GM23338 (cell line): Measurements from ENCODE around the gene TMEM123. TPM values are rescaled to one million over a fixed set of nuclear protein-coding genes. Genes with fewer than 3 reads are reported as not detected.

ENCODE experiments used
- ATAC-seq: fragments of 200-7000 bp; cut with Tn5 transposase; 3 replicates; pipeline ENCODE4 v1.9.1; 2020
- DNase-seq: peaks from one replicate; pipeline ENCODE4 v3.0.0-alpha.2; 2015; ENCODE audit warnings: low spot score
- H2AFZ ChIP-seq: fragments of 200-600 bp; sonication (generic); 2 replicates; pipeline ENCODE4 v1.8.0; 2016; ENCODE audit warnings: antibody characterized with exemption, mild to moderate bottlenecking, moderate library complexity
- H3F3A ChIP-seq: fragments of 200-600 bp; sonication (generic); replicated peaks from 2 replicates; pipeline ENCODE4 v1.8.0; 2017; ENCODE audit warnings: antibody characterized with exemption, mixed run types, low read depth
- H3K27ac ChIP-seq: fragments of 200-600 bp; sonication (generic); 2 replicates; pipeline ENCODE4 v1.6.1; 2016; ENCODE audit warnings: low read depth
- H3K27me3 ChIP-seq: fragments of 200-600 bp; sonication (generic); 2 replicates; pipeline ENCODE4 v1.8.0; 2016; ENCODE audit warnings: mild to moderate bottlenecking, mixed run types, moderate library complexity; ENCODE audit not compliant: insufficient read depth
- H3K36me3 ChIP-seq: fragments of 200-600 bp; sonication (generic); 2 replicates; pipeline ENCODE4 v1.8.0; 2016; ENCODE audit warnings: mild to moderate bottlenecking; ENCODE audit not compliant: insufficient read depth
- H3K4me1 ChIP-seq: fragments of 200-600 bp; sonication (generic); 2 replicates; pipeline ENCODE4 v1.8.0; 2016; ENCODE audit warnings: mild to moderate bottlenecking, moderate library complexity; ENCODE audit not compliant: insufficient read depth
- H3K4me2 ChIP-seq: fragments of 200-600 bp; sonication (generic); 2 replicates; pipeline ENCODE4 v1.7.1; 2017; ENCODE audit warnings: mixed run types
- H3K4me3 ChIP-seq: fragments of 200-600 bp; sonication (generic); 2 replicates; pipeline ENCODE4 v1.6.1; 2016; ENCODE audit warnings: mixed run types
- H3K79me2 ChIP-seq: fragments of 200-600 bp; sonication (generic); replicated peaks from 2 replicates; pipeline ENCODE4 v1.8.0; 2017; ENCODE audit warnings: mild to moderate bottlenecking; ENCODE audit not compliant: insufficient read depth
- H3K9me2 ChIP-seq: fragments of 200-600 bp; sonication (generic); 2 replicates; pipeline ENCODE4 v1.8.0; 2017; ENCODE audit not compliant: insufficient read depth
- H4K20me1 ChIP-seq: fragments of 200-600 bp; sonication (generic); replicated peaks from 2 replicates; pipeline ENCODE4 v1.8.0; 2017; ENCODE audit warnings: mild to moderate bottlenecking; ENCODE audit not compliant: insufficient read depth
- H3K27ac Mint-ChIP-seq: 2 replicates; pipeline ENCODE4 v1.8.0; 2020; ENCODE audit warnings: inconsistent platforms, mild to moderate bottlenecking, moderate library complexity, mixed read lengths
- H3K27me3 Mint-ChIP-seq: 3 replicates; pipeline ENCODE4 v1.8.0; 2022; ENCODE audit warnings: low read depth, mild to moderate bottlenecking, moderate library complexity, mixed read lengths, inconsistent platforms; ENCODE audit not compliant: insufficient read depth, poor library complexity
- H3K36me3 Mint-ChIP-seq: 3 replicates; pipeline ENCODE4 v1.8.0; 2021; ENCODE audit warnings: low read depth, mild to moderate bottlenecking, inconsistent platforms, moderate library complexity, mixed read lengths
- H3K4me1 Mint-ChIP-seq: 3 replicates; pipeline ENCODE4 v1.8.0; 2020; ENCODE audit warnings: mild to moderate bottlenecking, inconsistent platforms, mixed read lengths
- H3K4me3 Mint-ChIP-seq: 3 replicates; pipeline ENCODE4 v1.8.0; 2021; ENCODE audit warnings: moderate library complexity, mild to moderate bottlenecking, inconsistent platforms, mixed read lengths
- H3K9me3 Mint-ChIP-seq: 3 replicates; pipeline ENCODE4 v1.8.0; 2020; ENCODE audit warnings: moderate library complexity, mild to moderate bottlenecking, inconsistent platforms, mixed read lengths
- CTCF ChIP-seq, 2 experiments: fragments of 200-600 bp in 1 of 2; sonication (generic) in 1 of 2; conservative IDR thresholded peaks; 2 replicates each; pipeline versions ENCODE4 v1.5.1 to v1.6.1; 2016 to 2017; ENCODE audit warnings: antibody characterized with exemption in 2 of 2, low read depth in 2 of 2, mild to moderate bottlenecking in 2 of 2, moderate library complexity in 1 of 2
- EZH2 ChIP-seq: fragments of 200-600 bp; sonication (generic); IDR thresholded peaks from one replicate; pipeline ENCODE4 v1.8.0; 2017; ENCODE audit warnings: antibody characterized with exemption, mild to moderate bottlenecking, low read depth; ENCODE audit not compliant: unreplicated experiment
- EZH2phosphoT487 ChIP-seq: fragments of 200-600 bp; sonication (generic); IDR thresholded peaks from one replicate; pipeline ENCODE4 v1.8.1; 2018; ENCODE audit warnings: antibody characterized with exemption; ENCODE audit not compliant: unreplicated experiment
- JUNB ChIP-seq: IDR thresholded peaks from one replicate; pipeline ENCODE4 v1.6.1; 2016; ENCODE audit warnings: antibody characterized with exemption; ENCODE audit not compliant: unreplicated experiment
- NANOG ChIP-seq: IDR thresholded peaks from 2 replicates; pipeline ENCODE4 v1.6.1; 2016; ENCODE audit warnings: antibody characterized with exemption, borderline replicate concordance
- POLR2AphosphoS5 ChIP-seq: IDR thresholded peaks from 2 replicates; pipeline ENCODE4 v1.6.1; 2016; ENCODE audit warnings: antibody characterized with exemption, low read depth
- REST ChIP-seq: IDR thresholded peaks from one replicate; pipeline ENCODE4 v1.6.1; 2018; ENCODE audit warnings: antibody characterized with exemption; ENCODE audit not compliant: unreplicated experiment
- ZNF331 ChIP-seq: fragments of 250-450 bp; sonication (Bioruptor Pico); IDR thresholded peaks from 2 replicates; pipeline ENCODE4 v1.5.0; 2020; ENCODE audit warnings: low read depth, mild to moderate bottlenecking, moderate library complexity
- ZNF462 ChIP-seq: fragments of 250-450 bp; sonication (Bioruptor Pico); IDR thresholded peaks from 2 replicates; pipeline ENCODE4 v1.5.0; 2020; ENCODE audit warnings: mild to moderate bottlenecking, moderate library complexity
- polyA plus RNA-seq: library from polyadenylated mRNA; unstranded; fragments of >200 nt; fragmentation: Nextera tagmentation; extraction: Ambion mirVana; gene quantifications from 2 replicates; pipeline ENCODE4 v1.2.1, GENCODE V29; 2016
- total RNA-seq: library from RNA; depleted of rRNA; stranded (reverse); fragments of >200 nt; shearing (Covaris generic); gene quantifications from 2 replicates; pipeline ENCODE4 v1.2.3, GENCODE V29; 2014

The TMEM123 gene
- total and polyA plus RNA-seq, 2 experiments from 2014 or later, result 44.1 to 61.0 TPM

GRCh38 chr11:102469196-102469821, 16.7 kb upstream of the TMEM123 start:
- TF ChIP-seq EZH2phosphoT487, result no peak
- no peak for TF ChIP-seq ZNF331 (CRISPR knock-in tag)
- TF ChIP-seq NANOG, result no peak
- TF ChIP-seq JUNB, result no peak
- no peak for TF ChIP-seq POLR2AphosphoS5
- TF ChIP-seq CTCF (conservative IDR thresholded peaks at IDR 0.05; ENCODE audit: low read depth in 2 of 2), result no peak
- TF ChIP-seq REST, result no peak
- TF ChIP-seq EZH2, result no peak
- TF ChIP-seq ZNF462 (CRISPR knock-in tag), result no peak
- H2AFZ ChIP-seq, result peak overlapping the region; percentile 63; the same call in 1 of the 2 replicates
- Mint-ChIP-seq H3K36me3 (no peaks in the 10 kb centered on the region), H3K27me3 (peaks cover 4% of the 10 kb centered on the region), H3K27ac (no peak overlapping the region), H3K4me1 (no peaks in the 10 kb centered on the region), H3K9me3 (no peaks in the 10 kb centered on the region), H3K4me3 (no peak overlapping the region)
- no peaks in the 10 kb centered on the region for H3K79me2 ChIP-seq
- no peak for ATAC-seq
- no peak for DNase-seq
- no peaks in the 10 kb centered on the region for H3K27me3 ChIP-seq
- no peaks in the 10 kb centered on the region for H4K20me1 ChIP-seq
- H3F3A ChIP-seq, result no peaks in the 10 kb centered on the region
- H3K36me3 ChIP-seq, result no peaks in the 10 kb centered on the region
- H3K4me1 ChIP-seq, result no peaks in the 10 kb centered on the region
- H3K4me2 ChIP-seq, result no peak overlapping the region
- no peaks in the 10 kb centered on the region for H3K9me2 ChIP-seq
- H3K27ac ChIP-seq, result no peak overlapping the region
- H3K4me3 ChIP-seq, result no peak overlapping the region
